ENCODE results near the gene CDK7. TPM values are rescaled to one million over a fixed set of nuclear protein-coding genes. Genes with fewer than 3 reads are reported as not detected.

Gene CDK7
- polyA plus RNA-seq, 1 of the 3 experiments (the other 2 are of a cell fraction), result 44.2 TPM

DNA sequence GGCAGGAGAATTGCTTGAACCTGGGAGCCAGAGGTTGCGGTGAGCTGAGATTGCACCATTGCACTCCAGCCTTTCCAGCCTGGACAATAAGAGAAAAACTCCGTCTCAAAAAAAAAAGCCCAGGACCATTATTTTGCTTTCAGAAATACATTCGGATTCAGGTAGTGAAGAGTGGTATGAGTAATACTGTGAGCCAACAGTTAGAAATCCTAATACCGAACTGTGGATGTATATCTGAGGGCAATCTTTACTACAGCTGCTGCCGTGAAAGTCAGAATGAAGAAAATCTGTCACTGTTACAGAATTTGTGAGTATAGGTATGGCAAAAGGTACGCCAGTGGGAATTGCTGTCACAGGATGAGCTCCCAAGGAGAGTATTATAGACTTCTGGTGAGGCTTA lies 3.4 kb upstream of the CDK7 start:
- Histone ChIP-seq H3K27me3 (ENCODE audit: insufficient read depth) (no peaks in the 10 kb centered on the region), H3K9ac (no peak overlapping the region), H3K9me2 (no peaks in the 10 kb centered on the region), H3K79me2 (ENCODE audit: insufficient read depth) (peaks cover 16% of the 10 kb centered on the region), H3F3A (replicated peaks; ENCODE audit: insufficient read depth) (peaks cover 19% of the 10 kb centered on the region), H2AFZ (ENCODE audit: low read depth) (no peak overlapping the region), H3K4me1 (ENCODE audit: control insufficient read depth in 1 of 2, insufficient read depth in 2 of 2, low read depth in 1 of 2, low read length in 1 of 2) (peaks cover 0 to 4% of the 10 kb centered on the region in 2 experiments; a peak in 2 of 4 replicates), H4K20me1 (ENCODE audit: insufficient read depth) (no peaks in the 10 kb centered on the region), H3K27ac (ENCODE audit: low read depth in 2 of 2, low read length in 1 of 2) (no peak overlapping the region), H3K4me2 (no peak overlapping the region), H3K36me3 (replicated peaks in 1 of 2; ENCODE audit: control insufficient read depth in 1 of 2, insufficient read depth in 2 of 2, low read length in 1 of 2) (peaks cover 26 to 29% of the 10 kb centered on the region in 2 experiments), H3K4me3 (ENCODE audit: low read depth in 2 of 2, low read length in 1 of 2) (no peak overlapping the region), H3K9me3 (no peaks in the 10 kb centered on the region)
- WGBS (ENCODE audit: low lambda C conversion rate), result 86% methylated on average over 6 of the region's 6 CpGs
- POLR2A ChIA-PET, result no interaction called here
- no peak for DNase-seq
- CTCF ChIA-PET, result no interaction called here
- TF ChIP-seq, protein P1, sequence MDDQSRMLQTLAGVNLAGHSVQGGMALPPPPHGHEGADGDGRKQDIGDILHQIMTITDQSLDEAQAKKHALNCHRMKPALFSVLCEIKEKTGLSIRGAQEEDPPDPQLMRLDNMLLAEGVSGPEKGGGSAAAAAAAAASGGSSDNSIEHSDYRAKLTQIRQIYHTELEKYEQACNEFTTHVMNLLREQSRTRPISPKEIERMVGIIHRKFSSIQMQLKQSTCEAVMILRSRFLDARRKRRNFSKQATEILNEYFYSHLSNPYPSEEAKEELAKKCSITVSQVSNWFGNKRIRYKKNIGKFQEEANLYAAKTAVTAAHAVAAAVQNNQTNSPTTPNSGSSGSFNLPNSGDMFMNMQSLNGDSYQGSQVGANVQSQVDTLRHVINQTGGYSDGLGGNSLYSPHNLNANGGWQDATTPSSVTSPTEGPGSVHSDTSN (IDR thresholded peaks at IDR 0.05), result no peak
- TF ChIP-seq USF2 (IDR thresholded peaks at IDR 0.05; ENCODE audit: borderline replicate concordance, low read depth, low read length), result no peak
- TF ChIP-seq, protein P2, sequence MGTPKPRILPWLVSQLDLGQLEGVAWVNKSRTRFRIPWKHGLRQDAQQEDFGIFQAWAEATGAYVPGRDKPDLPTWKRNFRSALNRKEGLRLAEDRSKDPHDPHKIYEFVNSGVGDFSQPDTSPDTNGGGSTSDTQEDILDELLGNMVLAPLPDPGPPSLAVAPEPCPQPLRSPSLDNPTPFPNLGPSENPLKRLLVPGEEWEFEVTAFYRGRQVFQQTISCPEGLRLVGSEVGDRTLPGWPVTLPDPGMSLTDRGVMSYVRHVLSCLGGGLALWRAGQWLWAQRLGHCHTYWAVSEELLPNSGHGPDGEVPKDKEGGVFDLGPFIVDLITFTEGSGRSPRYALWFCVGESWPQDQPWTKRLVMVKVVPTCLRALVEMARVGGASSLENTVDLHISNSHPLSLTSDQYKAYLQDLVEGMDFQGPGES (IDR thresholded peaks at IDR 0.05; ENCODE audit: low read depth, low read length), result no peak
- TF ChIP-seq FOXM1 (IDR thresholded peaks at IDR 0.05; ENCODE audit: low read depth), result no peak
- no peak for TF ChIP-seq GABPA (IDR thresholded peaks at IDR 0.05; ENCODE audit: low read depth)
- no peak for TF ChIP-seq TCF12 (IDR thresholded peaks at IDR 0.05)
- TF ChIP-seq REST (IDR thresholded peaks at IDR 0.05; ENCODE audit: low read depth, low read length), result no peak

DNA sequence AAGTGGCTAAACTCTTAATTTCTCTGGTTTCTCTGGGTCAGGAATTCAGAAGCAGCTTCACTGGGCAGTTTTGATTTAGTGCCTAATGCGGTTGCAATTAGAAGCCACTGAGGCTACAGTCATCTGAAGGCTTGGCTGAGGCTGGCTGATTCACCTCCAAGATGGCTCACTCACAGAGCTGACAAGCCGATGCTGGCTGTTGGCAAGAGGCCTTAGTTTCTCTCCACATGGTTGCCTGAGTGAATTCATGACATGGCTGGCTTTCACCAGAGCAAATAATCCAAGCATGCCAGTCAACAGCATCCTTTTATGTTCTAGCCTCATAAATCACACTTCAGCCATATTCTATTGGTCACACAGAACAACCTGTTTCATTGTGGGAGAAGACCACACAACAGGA lies 2.8 kb upstream of the CDK7 start:
- H3K9ac ChIP-seq, result no peak overlapping the region
- no peaks in the 10 kb centered on the region for H3K9me3 ChIP-seq
- H4K20me1 ChIP-seq (ENCODE audit: insufficient read depth), result no peaks in the 10 kb centered on the region
- ChIA-PET CTCF (no interaction called here), POLR2A (no interaction called here)
- peaks cover 0 to 4% of the 10 kb centered on the region in 2 experiments; a peak in 2 of 4 replicates for H3K4me1 ChIP-seq (ENCODE audit: control insufficient read depth in 1 of 2, insufficient read depth in 2 of 2, low read depth in 1 of 2, low read length in 1 of 2)
- H3K36me3 ChIP-seq (replicated peaks in 1 of 2; ENCODE audit: control insufficient read depth in 1 of 2, insufficient read depth in 2 of 2, low read length in 1 of 2), result peaks cover 26 to 29% of the 10 kb centered on the region in 2 experiments
- H3K4me3 ChIP-seq (ENCODE audit: low read depth in 2 of 2, low read length in 1 of 2), result no peak overlapping the region
- H3K27ac ChIP-seq (ENCODE audit: low read depth in 2 of 2, low read length in 1 of 2), result no peak overlapping the region
- H3K27me3 ChIP-seq (ENCODE audit: insufficient read depth), result no peaks in the 10 kb centered on the region
- H3K4me2 ChIP-seq, result no peak overlapping the region
- 100% methylated on average over 2 of the region's 2 CpGs for WGBS (ENCODE audit: low lambda C conversion rate)
- no peak for DNase-seq
- no peaks in the 10 kb centered on the region for H3K9me2 ChIP-seq
- peaks cover 21% of the 10 kb centered on the region for H3K79me2 ChIP-seq (ENCODE audit: insufficient read depth)
- H2AFZ ChIP-seq (ENCODE audit: low read depth), result no peak overlapping the region
- H3F3A ChIP-seq (replicated peaks; ENCODE audit: insufficient read depth), result peaks cover 19% of the 10 kb centered on the region
- TF ChIP-seq RCOR1 (IDR thresholded peaks at IDR 0.05; ENCODE audit: low read length), result no peak
- TF ChIP-seq CHD2 (IDR thresholded peaks at IDR 0.05; ENCODE audit: low read length, partially characterized antibody), result no peak
- no peak for TF ChIP-seq FOSL2 (IDR thresholded peaks at IDR 0.05; ENCODE audit: borderline replicate concordance, low read depth)
- no peak for TF ChIP-seq REST (IDR thresholded peaks at IDR 0.05; ENCODE audit: low read depth, low read length)
- no peak for TF ChIP-seq FOXM1 (IDR thresholded peaks at IDR 0.05; ENCODE audit: low read depth)
- TF ChIP-seq, protein P3, sequence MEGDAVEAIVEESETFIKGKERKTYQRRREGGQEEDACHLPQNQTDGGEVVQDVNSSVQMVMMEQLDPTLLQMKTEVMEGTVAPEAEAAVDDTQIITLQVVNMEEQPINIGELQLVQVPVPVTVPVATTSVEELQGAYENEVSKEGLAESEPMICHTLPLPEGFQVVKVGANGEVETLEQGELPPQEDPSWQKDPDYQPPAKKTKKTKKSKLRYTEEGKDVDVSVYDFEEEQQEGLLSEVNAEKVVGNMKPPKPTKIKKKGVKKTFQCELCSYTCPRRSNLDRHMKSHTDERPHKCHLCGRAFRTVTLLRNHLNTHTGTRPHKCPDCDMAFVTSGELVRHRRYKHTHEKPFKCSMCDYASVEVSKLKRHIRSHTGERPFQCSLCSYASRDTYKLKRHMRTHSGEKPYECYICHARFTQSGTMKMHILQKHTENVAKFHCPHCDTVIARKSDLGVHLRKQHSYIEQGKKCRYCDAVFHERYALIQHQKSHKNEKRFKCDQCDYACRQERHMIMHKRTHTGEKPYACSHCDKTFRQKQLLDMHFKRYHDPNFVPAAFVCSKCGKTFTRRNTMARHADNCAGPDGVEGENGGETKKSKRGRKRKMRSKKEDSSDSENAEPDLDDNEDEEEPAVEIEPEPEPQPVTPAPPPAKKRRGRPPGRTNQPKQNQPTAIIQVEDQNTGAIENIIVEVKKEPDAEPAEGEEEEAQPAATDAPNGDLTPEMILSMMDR (IDR thresholded peaks at IDR 0.05), result no peak
- no peak for TF ChIP-seq EZH2phosphoT487 (IDR thresholded peaks at IDR 0.05; ENCODE audit: borderline replicate concordance, low read depth)
- no peak for TF ChIP-seq RXRA (IDR thresholded peaks at IDR 0.05; ENCODE audit: borderline replicate concordance, low read depth)
- no peak for TF ChIP-seq SIN3A (IDR thresholded peaks at IDR 0.05; ENCODE audit: borderline replicate concordance, low read depth, low read length)
- no peak for TF ChIP-seq TCF12 (IDR thresholded peaks at IDR 0.05)

Data from SK-N-SH (cell line).